ENCODE data around the gene ARHGEF33. TPM values are rescaled to one million over a fixed set of nuclear protein-coding genes. Genes with fewer than 3 reads are reported as not detected.

Gene ARHGEF33
- total RNA-seq (2.3 TPM), polyA plus RNA-seq (ENCODE audit: insufficient read depth, low read depth, low replicate concordance) (2.4 TPM)
- long read RNA-seq, donor 1 = 0 reads
- long read RNA-seq, donor 2, partial matches to known transcripts = 0 of 1 reads
- long read RNA-seq, donor 2, other reads (novel, unspliced or antisense) = 0 of 1 reads
- long read RNA-seq, donor 3 = 0 reads
- long read RNA-seq, donor 4, partial matches to known transcripts = 5 of 5 reads
- long read RNA-seq, donor 4, other reads (novel, unspliced or antisense) = 0 of 5 reads
- long read RNA-seq, donor 5 = 0 reads
- long read RNA-seq, donor 6 = 0 reads
- long read RNA-seq, donor 7 = 0 reads
- long read RNA-seq, donor 8 = 0 reads
- long read RNA-seq, donor 9, partial matches to known transcripts = 0 of 1 reads
- long read RNA-seq, donor 9, other reads (novel, unspliced or antisense) = 0 of 1 reads
- long read RNA-seq, donor 10, partial matches to known transcripts = 5 of 5 reads
- long read RNA-seq, donor 10, other reads (novel, unspliced or antisense) = 0 of 5 reads

DNA sequence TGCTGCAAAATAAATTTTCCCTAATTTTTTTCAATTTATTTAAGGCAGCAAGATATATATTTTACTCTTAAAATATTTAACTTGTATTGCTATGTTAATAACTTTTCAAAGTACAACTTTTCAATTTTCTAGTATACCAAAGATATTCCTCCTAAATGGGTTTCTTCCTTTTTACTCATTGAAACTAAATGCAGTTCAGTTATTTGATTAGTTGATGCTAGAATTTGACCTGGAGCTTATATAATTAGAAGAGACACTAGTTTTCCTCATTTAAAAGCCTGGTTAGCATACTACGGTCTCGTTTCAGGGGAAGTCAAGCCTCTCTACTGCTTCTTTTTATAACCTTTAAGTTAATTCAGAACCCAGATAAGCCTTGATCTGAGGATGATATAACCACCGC lies at the start of gene ARHGEF33:
Gene ARHGEF33, plus strand, starts transcription at position 301 of the 400 bp plus-strand sequence. CDS start 29,573 bp downstream, outside the sequence.
- H3K27me3 ChIP-seq (ENCODE audit: control insufficient read depth, insufficient read depth, low read length) = no peaks in the 10 kb centered on the region
- H3K27ac ChIP-seq (ENCODE audit: low read depth in 2 of 2, low read length in 2 of 2) = no peak within 1 kb of the TSS
- no peak within 1 kb of the TSS for H3K4me3 ChIP-seq (ENCODE audit: low read length in 3 of 3)
- H3K36me3 ChIP-seq (ENCODE audit: control insufficient read depth in 2 of 3, insufficient read depth in 3 of 3, low read length in 3 of 3) = no peaks in the 10 kb centered on the region
- no peak for TF ChIP-seq CTCF (IDR thresholded peaks at IDR 0.05; ENCODE audit: borderline replicate concordance, extremely low read depth, insufficient read depth)
- intact Hi-C loops (cut with DNase I) = no loop called here
- DNase-seq = no peak
- no peak within 1 kb of the TSS for H3K9ac ChIP-seq (ENCODE audit: low read length in 3 of 3)
- no peak for FAIRE-seq
- H3K9me3 ChIP-seq (ENCODE audit: control insufficient read depth in 2 of 3, insufficient read depth in 1 of 3, low read length in 3 of 3) = no peaks in the 10 kb centered on the region
- no peaks in the 10 kb centered on the region for H3K4me1 ChIP-seq (ENCODE audit: control insufficient read depth in 2 of 3, insufficient read depth in 2 of 3, low read depth in 1 of 3, low read length in 3 of 3)

DNA sequence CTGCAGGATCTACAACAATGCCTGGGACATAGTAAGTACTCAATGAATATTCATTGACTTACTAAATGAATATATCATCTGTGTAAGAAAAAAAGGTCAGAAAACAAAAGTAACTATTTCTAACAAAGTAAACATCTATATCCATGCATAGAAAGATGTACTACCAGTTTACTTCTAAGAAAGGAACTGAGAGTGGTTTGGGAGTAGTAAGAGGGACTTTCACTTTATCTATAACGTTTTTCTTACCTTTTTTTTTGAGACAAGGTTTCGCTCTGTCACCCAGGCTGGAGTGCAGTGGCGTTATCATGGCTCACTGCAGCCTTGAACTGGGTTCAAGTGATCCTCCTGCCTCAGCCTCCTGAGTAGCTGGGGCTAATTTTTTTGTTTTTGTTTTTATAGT lies 39.6 kb upstream of the ARHGEF33 start:
- Histone ChIP-seq H3K9me3 (ENCODE audit: control insufficient read depth in 2 of 3, insufficient read depth in 1 of 3, low read length in 3 of 3) (no peaks in the 10 kb centered on the region), H3K4me1 (ENCODE audit: control insufficient read depth in 2 of 3, insufficient read depth in 2 of 3, low read depth in 1 of 3, low read length in 3 of 3) (no peaks in the 10 kb centered on the region), H3K27me3 (ENCODE audit: control insufficient read depth, insufficient read depth, low read length) (no peaks in the 10 kb centered on the region), H3K9ac (ENCODE audit: low read length in 3 of 3) (no peak overlapping the region), H3K4me3 (ENCODE audit: low read length in 3 of 3) (no peak overlapping the region), H3K27ac (ENCODE audit: low read depth in 2 of 2, low read length in 2 of 2) (no peak overlapping the region), H3K36me3 (ENCODE audit: control insufficient read depth in 2 of 3, insufficient read depth in 3 of 3, low read length in 3 of 3) (peaks cover 0 to 12% (median 10%) of the 10 kb centered on the region in 3 donors)
- intact Hi-C loops (cut with DNase I) = no loop called here
- no peak for DNase-seq
- no peak for FAIRE-seq
- no peak for TF ChIP-seq CTCF (IDR thresholded peaks at IDR 0.05; ENCODE audit: borderline replicate concordance, extremely low read depth, insufficient read depth)

DNA sequence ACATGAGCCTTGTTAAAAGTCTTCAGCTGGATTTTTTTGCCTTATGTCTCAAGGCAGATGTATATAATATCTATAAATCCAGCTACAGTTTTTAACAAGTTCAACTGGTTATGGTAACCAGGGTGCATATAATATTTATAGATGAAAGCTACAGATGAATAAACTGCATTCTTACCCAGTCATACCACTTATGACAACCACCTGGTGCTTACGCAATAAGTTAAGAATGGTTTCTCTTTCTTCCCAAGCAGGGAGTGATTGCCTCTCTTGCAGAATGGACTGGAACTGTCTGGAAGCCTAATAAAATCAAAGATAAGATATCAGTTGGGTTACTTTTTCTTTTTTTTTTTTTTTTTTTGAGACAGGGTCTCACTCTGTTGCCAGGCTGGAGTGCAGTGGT lies 33.5 kb upstream of the ARHGEF33 start:
- H3K27me3 ChIP-seq (ENCODE audit: control insufficient read depth, insufficient read depth, low read length) = no peaks in the 10 kb centered on the region
- H3K4me1 ChIP-seq (ENCODE audit: control insufficient read depth in 2 of 3, insufficient read depth in 2 of 3, low read depth in 1 of 3, low read length in 3 of 3) = no peaks in the 10 kb centered on the region
- TF ChIP-seq CTCF (IDR thresholded peaks at IDR 0.05; ENCODE audit: borderline replicate concordance, extremely low read depth, insufficient read depth) = no peak
- H3K4me3 ChIP-seq (ENCODE audit: low read length in 3 of 3) = no peak overlapping the region
- H3K9me3 ChIP-seq (ENCODE audit: control insufficient read depth in 2 of 3, insufficient read depth in 1 of 3, low read length in 3 of 3) = no peaks in the 10 kb centered on the region
- DNase-seq = no peak
- no peak for FAIRE-seq
- no peak overlapping the region for H3K27ac ChIP-seq (ENCODE audit: low read depth in 2 of 2, low read length in 2 of 2)
- peaks cover 0 to 20% (median 17%) of the 10 kb centered on the region in 3 donors for H3K36me3 ChIP-seq (ENCODE audit: control insufficient read depth in 2 of 3, insufficient read depth in 3 of 3, low read length in 3 of 3)
- intact Hi-C loops (cut with DNase I) = no loop called here
- no peak overlapping the region for H3K9ac ChIP-seq (ENCODE audit: low read length in 3 of 3)
